ENCODE data around the gene SWI5. TPM values are rescaled to one million over a fixed set of nuclear protein-coding genes. Genes with fewer than 3 reads are reported as not detected.

SWI5 gene
- total and polyA plus RNA-seq, 9 of the 15 experiments (the other 6 are each of a cell fraction or from before 2014, with no cell fraction given) = 62.8 to 133 (median 95.9) TPM

- TF ChIP-seq NFATC3 (IDR thresholded peaks at IDR 0.05) (no peak), KLF6 (CRISPR knock-in tag; IDR thresholded peaks at IDR 0.05; ENCODE audit: borderline replicate concordance) (no peak), HMGXB4 (CRISPR knock-in tag; IDR thresholded peaks at IDR 0.05) (no peak), EP300 (IDR thresholded peaks at IDR 0.05; ENCODE audit: low read length) (0 out of 2 replicates have a peak, but pooled peaks have one; percentile 6), RNF219 (CRISPR knock-in tag; IDR thresholded peaks at IDR 0.05) (no peak), ETV1 (tag; conservative IDR thresholded peaks at IDR 0.05; ENCODE audit: low read depth) (0 out of 2 replicates have a peak, but pooled peaks have one; percentile 31), NRF1 (conservative IDR thresholded peaks at IDR 0.05 in 1 of 2, IDR thresholded peaks at IDR 0.05 in 1 of 2) (no peak), MAFF (IDR thresholded peaks at IDR 0.05; ENCODE audit: low read length) (no peak), RFX1 (IDR thresholded peaks at IDR 0.05) (no peak), EZH2 (IDR thresholded peaks at IDR 0.05; ENCODE audit: borderline replicate concordance, low read depth, low read length) (no peak), NR2F6 (CRISPR knock-in tag; IDR thresholded peaks at IDR 0.05) (peak; percentile 86; the same call in 1 of the 2 replicates), EP400 (IDR thresholded peaks at IDR 0.05) (no peak), COPS2 (conservative IDR thresholded peaks at IDR 0.05) (no peak), TSC22D4 (tag; IDR thresholded peaks at IDR 0.05) (no peak), NUFIP1 (IDR thresholded peaks at IDR 0.05; ENCODE audit: partially characterized antibody) (no peak), MYC (IDR thresholded peaks at IDR 0.05; ENCODE audit: low read depth, low read length) (peak; percentile 87), MYC (CRISPR knock-in tag; IDR thresholded peaks at IDR 0.05; ENCODE audit: borderline replicate concordance, low read depth) (peak; percentile 67; the same call in 1 of the 2 replicates), STAT6 (CRISPR knock-in tag; IDR thresholded peaks at IDR 0.05) (peak; percentile 69; the same call in 1 of the 2 replicates), RHOXF2B (CRISPR knock-in tag; conservative IDR thresholded peaks at IDR 0.05) (peak; percentile 78), SMC3 (conservative IDR thresholded peaks at IDR 0.05; ENCODE audit: insufficient read depth, low read depth, low read length) (no peak), SREBF2 (CRISPR knock-in tag; IDR thresholded peaks at IDR 0.05) (no peak), RUNX1 (IDR thresholded peaks at IDR 0.05; ENCODE audit: low read depth) (no peak), MLX (CRISPR knock-in tag; conservative IDR thresholded peaks at IDR 0.05) (peak in 1 of 2 experiments; percentile 45; a peak in 2 of 4 replicates), TRIM24 (IDR thresholded peaks at IDR 0.05) (no peak)
These were observed at the start of gene SWI5 (continued) for GRCh38 chr9:128276008-128276573.
